T-cell (primary cell): Measurements from ENCODE around the gene CEP63. TPM values are rescaled to one million over a fixed set of nuclear protein-coding genes. Genes with fewer than 3 reads are reported as not detected.
A peak's percentile ranks its signal among the peaks of the same experiment; 100 is the strongest.

ENCODE experiments used
- ATAC-seq, 4 experiments: fragments of 200-7000 bp in 3 of 4; fragments of 150-1000 bp in 1 of 4; cut with Tn5 transposase; replicated peaks in 1 of 4; 1 replicate in 3 of 4; 2 replicates in 1 of 4; pipeline ENCODE4 v1.10.0; 2021; ENCODE audit warnings: moderate library complexity in 3 of 4, mild to moderate bottlenecking in 2 of 4, moderate number of reproducible peaks in 1 of 4
- CTCF ChIA-PET, 2 donors: fragments of 300-600 bp; sonication (Branson Sonifier 250); formaldehyde crosslinking; loops; one replicate each; lab custom pipeline; 2022; ENCODE audit warnings: antibody characterized with exemption in 2 of 2; lab: Charles Lee
- POLR2A ChIA-PET, 2 donors: fragments of 300-600 bp; sonication (Branson Sonifier 250); formaldehyde crosslinking; loops; one replicate each; lab custom pipeline; 2022; ENCODE audit warnings: antibody characterized with exemption in 2 of 2; lab: Charles Lee
- DNase-seq, 35 experiments: peaks; one replicate each; pipeline versions ENCODE4 v3.0.0 to v3.0.0-alpha.2; 2013 to 2023
- H3K27ac ChIP-seq: one replicate; pipeline ENCODE4 v1.5.1; 2013; ENCODE audit warnings: low read length
- H3K27me3 ChIP-seq, 2 experiments: replicated peaks in 1 of 2; 1 replicate in 1 of 2; 2 replicates in 1 of 2; pipeline versions ENCODE4 v1.6.1 to v1.7.0; 2013; ENCODE audit warnings: low read length in 1 of 2, mixed read lengths in 1 of 2; ENCODE audit not compliant: control insufficient read depth in 2 of 2, insufficient read depth in 2 of 2; ENCODE audit errors: extremely low read depth in 1 of 2
- H3K36me3 ChIP-seq, 2 donors: 1 replicate in 1 of 2; 2 replicates in 1 of 2; pipeline versions ENCODE4 v1.6.1 to v1.7.0; 2013; ENCODE audit warnings: low read length in 1 of 2; ENCODE audit not compliant: control insufficient read depth in 2 of 2, insufficient read depth in 1 of 2; ENCODE audit errors: extremely low read depth in 1 of 2
- H3K4me1 ChIP-seq, 2 experiments: 1 replicate in 1 of 2; 2 replicates in 1 of 2; pipeline versions ENCODE4 v1.6.1 to v1.7.0; 2013; ENCODE audit warnings: low read length in 2 of 2, mixed read lengths in 1 of 2; ENCODE audit not compliant: insufficient read depth in 2 of 2, control insufficient read depth in 1 of 2; ENCODE audit errors: extremely low read depth in 1 of 2
- H3K4me3 ChIP-seq, 2 donors: 1 replicate in 1 of 2; 2 replicates in 1 of 2; pipeline versions ENCODE4 v1.5.1 to v1.7.0; 2013; ENCODE audit warnings: mild to moderate bottlenecking in 2 of 2, low read length in 1 of 2, moderate library complexity in 1 of 2; ENCODE audit not compliant: control insufficient read depth in 1 of 2; ENCODE audit errors: extremely low read depth in 1 of 2
- H3K9me3 ChIP-seq: 2 replicates; pipeline ENCODE4 v1.7.0; 2013
- H3K27ac Mint-ChIP-seq, 2 donors: one replicate each; pipeline ENCODE4 v1.8.0; 2020 to 2021; ENCODE audit warnings: mild to moderate bottlenecking in 2 of 2, mixed read lengths in 2 of 2
- H3K27me3 Mint-ChIP-seq, 2 donors: one replicate each; pipeline ENCODE4 v1.8.0; 2021 to 2022; ENCODE audit warnings: mixed read lengths in 2 of 2
- H3K36me3 Mint-ChIP-seq: one replicate; pipeline ENCODE4 v1.8.0; 2021; ENCODE audit warnings: mixed read lengths
- H3K4me1 Mint-ChIP-seq, 3 donors: one replicate each; pipeline ENCODE4 v1.8.0; 2020 to 2022; ENCODE audit warnings: mixed read lengths in 3 of 3, mild to moderate bottlenecking in 1 of 3
- H3K4me3 Mint-ChIP-seq, 3 donors: one replicate each; pipeline ENCODE4 v1.8.0; 2020 to 2022; ENCODE audit warnings: mild to moderate bottlenecking in 3 of 3, mixed read lengths in 3 of 3, moderate library complexity in 3 of 3
- H3K9me3 Mint-ChIP-seq, 3 donors: one replicate each; pipeline ENCODE4 v1.8.0; 2020 to 2022; ENCODE audit warnings: mixed read lengths in 3 of 3
- WGBS: methylation state at CpG from one replicate; pipeline ENCODE4 v1.1.5; 2013; ENCODE audit warnings: missing lambda C conversion rate; ENCODE audit not compliant: insufficient coverage; 5-methylcytosine and 5-hydroxymethylcytosine counted together
- total RNA-seq, 35 experiments: library from RNA in 6 of 35; stranded (reverse) in 6 of 35; fragments of 120-200 nt in 1 of 35; gene quantifications; one replicate each; pipeline versions ENCODE4 v1.2.1 to v1.2.4 and lab custom pipeline; 2013 to 2026

Gene CEP63
- total RNA-seq (10 to 100 TPM; 21.7 to 26.1 (median 24.6) TPM), total RNA-seq (lab: John Stamatoyannopoulos, UW) (6.8 to 22.8 (median 11.9) reads per million in 29 experiments)
- total RNA-seq (2013), result 25.2 TPM

DNA sequence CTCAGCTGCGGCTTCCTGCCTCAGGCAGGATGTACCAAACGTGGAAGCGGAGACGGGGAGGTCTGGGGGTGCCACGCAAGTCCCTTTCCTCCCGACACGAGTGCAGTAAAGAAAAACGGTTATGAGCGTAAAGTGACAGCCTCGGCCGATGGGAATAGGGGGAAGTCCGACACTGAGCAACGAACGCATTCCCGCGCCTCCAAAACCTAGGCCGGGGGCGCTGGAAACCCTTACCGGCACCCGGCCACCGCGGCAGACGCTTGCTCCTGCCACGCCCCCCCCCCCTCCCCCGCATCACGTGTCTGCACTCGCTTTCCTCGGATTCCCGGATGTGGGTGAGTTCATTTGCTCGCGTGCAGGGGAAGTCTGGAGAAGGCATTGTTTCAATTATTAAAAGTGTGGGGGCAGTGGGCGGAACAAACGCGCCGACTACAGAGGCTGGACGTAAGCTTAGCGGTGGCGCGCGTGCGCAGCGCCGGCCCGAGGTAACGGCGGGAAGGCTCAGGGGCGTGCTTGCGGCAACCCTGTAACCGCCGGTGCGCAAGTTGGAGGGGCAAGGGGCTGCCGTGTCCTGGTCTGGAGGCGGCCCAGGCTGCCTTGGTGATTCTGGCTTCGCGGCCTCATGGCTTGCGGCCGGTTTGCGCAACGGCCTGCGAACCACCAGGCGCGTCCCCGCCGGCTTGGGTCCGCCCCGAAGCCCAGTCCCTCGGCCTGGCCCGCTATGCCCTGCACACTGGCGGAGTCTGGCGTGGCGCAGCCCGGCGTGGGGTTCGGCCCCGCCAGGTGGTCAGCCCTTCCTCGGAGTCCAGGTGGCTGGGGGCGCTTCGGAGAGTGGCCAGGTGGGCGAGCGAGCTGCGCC lies at the start of gene CEP63, which contains the start of gene ANAPC13:
CEP63 (plus strand) TSS at position 340 of the 859 bp plus-strand sequence. CDS start 9,264 bp downstream, outside the sequence.
ANAPC13 (minus strand) TSS at position 268 of the 859 bp plus-strand sequence. CDS start 3,081 bp downstream, outside the sequence.
- Histone ChIP-seq H3K4me3 (peak within 1 kb of the TSS; percentile 92 to 96), H3K9me3 (no peaks in the 10 kb centered on the region), H3K27me3 (no peaks in the 10 kb centered on the region), H3K4me1 (peaks cover 21 to 28% of the 10 kb centered on the region in 2 experiments), H3K27ac (peak within 1 kb of the TSS; percentile 86), H3K36me3 (peaks cover 0 to 18% of the 10 kb centered on the region in 2 donors)
- Mint-ChIP-seq H3K27me3 (no peaks in the 10 kb centered on the region), H3K9me3 (peaks cover 0 to 3% (median 0%) of the 10 kb centered on the region in 3 donors), H3K36me3 (peaks cover 16% of the 10 kb centered on the region), H3K4me1 (peaks cover 58 to 70% (median 59%) of the 10 kb centered on the region in 3 donors), H3K4me3 (peak within 1 kb of the TSS; percentile 93 to 98 (median 94)), H3K27ac (peak within 1 kb of the TSS; percentile 96 to 98)
- ChIA-PET POLR2A (interaction anchor here in 1 of 2 donors (1.5 kb wide), 1 partner anchor 913 kb away, joined by 6 read pairs; the partner anchor contains the start of gene CDV3), CTCF (interaction anchor here (0.6 to 4.6 kb wide), 5 partner anchors 9 to 263 kb away, joined by 3 to 21 read pairs (median 6); no protein-coding TSS in a partner anchor)
- ATAC-seq, result peak; percentile 81 to 89 (median 84)
- DNase-seq, result peak; percentile 85 to 98 (median 92)
- WGBS, result under 1% methylated on average over 71 of the region's 81 CpGs

DNA sequence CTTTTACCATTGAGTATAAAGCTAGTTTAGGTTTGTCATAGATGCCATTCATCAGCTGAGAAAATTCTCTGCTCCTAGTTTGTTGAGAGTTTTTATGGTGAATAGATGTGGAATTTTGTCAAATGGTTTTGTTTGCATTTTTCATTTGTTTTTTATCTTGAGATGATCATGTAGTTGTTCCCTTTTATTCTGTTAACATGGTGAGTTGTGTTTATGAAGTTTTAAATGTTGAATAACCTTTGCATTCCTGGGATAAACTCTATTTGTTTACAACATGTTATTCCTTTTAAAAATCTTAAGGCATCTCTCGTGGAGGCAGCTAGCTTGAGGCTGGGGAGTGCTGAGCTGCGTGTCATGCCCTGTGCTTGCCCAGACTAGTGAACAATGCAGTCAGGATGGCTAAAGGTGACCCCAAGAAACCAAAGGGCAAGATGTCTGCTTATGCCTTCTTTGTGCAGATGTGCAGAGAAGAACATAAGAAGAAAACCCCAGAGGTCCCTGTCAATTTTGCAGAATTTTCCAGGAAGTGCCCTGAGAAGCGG lies 48.6 kb upstream of the CEP63 start:
- ChIA-PET CTCF (no interaction called here), POLR2A (interaction anchor here in 1 of 2 donors (0.7 kb wide), 1 partner anchor 1956 kb away, joined by 3 read pairs; no protein-coding TSS in a partner anchor)
- Mint-ChIP-seq H3K27me3 (peaks cover 8 to 30% of the 10 kb centered on the region in 2 donors), H3K27ac (no peak overlapping the region), H3K36me3 (no peaks in the 10 kb centered on the region), H3K9me3 (no peaks in the 10 kb centered on the region), H3K4me3 (no peak overlapping the region), H3K4me1 (no peaks in the 10 kb centered on the region)
- WGBS, result 94% methylated on average over 2 of the region's 3 CpGs
- peaks cover 0 to 6% of the 10 kb centered on the region in 2 experiments for H3K27me3 ChIP-seq
- no peaks in the 10 kb centered on the region for H3K4me1 ChIP-seq
- H3K4me3 ChIP-seq, result no peak overlapping the region
- H3K36me3 ChIP-seq, result no peaks in the 10 kb centered on the region
- DNase-seq, result no peak
- H3K9me3 ChIP-seq, result no peaks in the 10 kb centered on the region
- H3K27ac ChIP-seq, result no peak overlapping the region
- ATAC-seq, result no peak

DNA sequence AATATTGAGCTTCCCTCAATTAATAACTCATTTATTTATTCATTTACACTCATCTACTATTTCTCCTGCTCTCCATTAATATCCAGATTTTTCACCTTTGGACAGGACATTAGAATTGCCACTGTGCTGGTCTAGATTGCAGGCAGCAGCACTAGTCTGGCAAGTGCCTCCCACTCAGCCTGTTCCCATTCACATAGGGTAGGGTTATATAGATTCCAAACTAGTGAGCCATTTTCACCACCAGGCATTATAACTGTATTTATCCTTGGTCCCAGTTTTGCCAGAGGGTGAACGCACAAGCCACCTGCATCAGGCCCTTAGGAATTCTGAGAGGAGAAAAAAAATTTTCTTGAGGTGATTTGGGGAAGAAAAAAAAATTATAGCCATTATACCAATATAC lies 44.5 kb upstream of the CEP63 start:
- no peaks in the 10 kb centered on the region for H3K4me1 Mint-ChIP-seq
- no peaks in the 10 kb centered on the region for H3K9me3 ChIP-seq
- peaks cover 9% of the 10 kb centered on the region for H3K36me3 Mint-ChIP-seq
- no peak overlapping the region for H3K4me3 ChIP-seq
- H3K36me3 ChIP-seq, result no peaks in the 10 kb centered on the region
- H3K4me1 ChIP-seq, result no peaks in the 10 kb centered on the region
- CTCF ChIA-PET, result no interaction called here
- POLR2A ChIA-PET, result no interaction called here
- H3K9me3 Mint-ChIP-seq, result peaks cover 6 to 16% (median 13%) of the 10 kb centered on the region in 3 donors
- peaks cover 0 to 5% of the 10 kb centered on the region in 2 experiments for H3K27me3 ChIP-seq
- H3K27ac Mint-ChIP-seq, result no peak overlapping the region
- no peak overlapping the region for H3K4me3 Mint-ChIP-seq
- peaks cover 4 to 33% of the 10 kb centered on the region in 2 donors for H3K27me3 Mint-ChIP-seq
- WGBS, result no CpG with 5 or more reads among the region's 1 CpG
- H3K27ac ChIP-seq, result no peak overlapping the region
- ATAC-seq (no peak), DNase-seq (no peak)

DNA sequence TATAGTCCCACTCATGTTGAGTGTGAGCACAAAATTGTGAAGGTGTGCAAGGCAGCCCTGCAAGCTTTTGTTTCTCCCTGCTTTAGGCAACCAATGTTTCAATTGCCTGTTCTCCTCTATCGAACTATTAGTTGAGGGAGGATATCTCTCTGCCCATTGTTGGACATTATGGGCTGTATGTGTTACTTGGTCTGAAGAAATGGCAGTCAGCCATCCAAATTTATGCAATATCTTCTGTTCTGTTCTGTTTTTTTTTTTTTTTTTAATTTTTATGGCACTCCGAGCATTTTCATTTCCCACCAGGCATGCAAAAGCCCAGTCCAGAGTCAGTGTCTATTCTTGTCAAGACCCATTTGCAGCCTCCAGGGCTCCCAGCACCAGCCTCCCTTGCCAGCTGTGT lies 44.0 kb upstream of the CEP63 start:
- 83% methylated on average over 1 of the region's 2 CpGs for WGBS
- Histone ChIP-seq H3K27ac (no peak overlapping the region), H3K27me3 (peaks cover 0 to 10% of the 10 kb centered on the region in 2 experiments), H3K4me1 (no peaks in the 10 kb centered on the region), H3K4me3 (no peak overlapping the region), H3K9me3 (no peaks in the 10 kb centered on the region), H3K36me3 (no peaks in the 10 kb centered on the region)
- Mint-ChIP-seq H3K9me3 (peaks cover 6 to 16% (median 13%) of the 10 kb centered on the region in 3 donors), H3K36me3 (peaks cover 9% of the 10 kb centered on the region), H3K4me3 (no peak overlapping the region), H3K4me1 (no peaks in the 10 kb centered on the region), H3K27me3 (peaks cover 4 to 33% of the 10 kb centered on the region in 2 donors), H3K27ac (no peak overlapping the region)
- ChIA-PET CTCF (interaction anchor here in 1 of 2 donors (0.6 kb wide), 1 partner anchor 198 kb away, joined by 3 read pairs; no protein-coding TSS in a partner anchor), POLR2A (no interaction called here)
- DNase-seq, result no peak
- no peak for ATAC-seq

DNA sequence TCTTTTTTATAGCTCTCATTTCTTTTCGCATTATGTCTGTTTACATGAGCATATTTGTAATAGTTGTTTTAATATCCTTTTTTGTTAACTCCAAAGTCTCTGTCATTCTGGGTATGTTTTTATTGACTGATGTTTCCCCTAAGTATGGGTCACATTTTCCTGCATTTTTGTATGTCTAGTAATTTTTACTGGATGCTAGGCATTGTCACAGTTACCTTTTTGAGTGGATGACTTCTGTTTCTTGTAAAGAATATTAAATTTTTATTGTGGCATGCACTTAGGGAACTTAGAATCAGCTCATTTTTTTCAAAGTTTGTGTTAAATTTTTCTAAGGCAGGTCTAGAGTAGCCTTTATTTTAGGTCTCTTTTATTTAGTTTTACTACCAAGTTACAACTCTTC lies 40.8 kb upstream of the CEP63 start:
- Mint-ChIP-seq H3K27me3 (peaks cover 16 to 32% of the 10 kb centered on the region in 2 donors), H3K4me3 (no peak overlapping the region), H3K36me3 (peaks cover 9% of the 10 kb centered on the region), H3K27ac (no peak overlapping the region), H3K4me1 (no peaks in the 10 kb centered on the region), H3K9me3 (peaks cover 6 to 16% (median 13%) of the 10 kb centered on the region in 3 donors)
- H3K36me3 ChIP-seq, result no peaks in the 10 kb centered on the region
- H3K4me3 ChIP-seq, result no peak overlapping the region
- H3K9me3 ChIP-seq, result no peaks in the 10 kb centered on the region
- WGBS, result no CpG with 5 or more reads among the region's 1 CpG
- H3K27ac ChIP-seq, result no peak overlapping the region
- no peaks in the 10 kb centered on the region for H3K4me1 ChIP-seq
- peaks cover 0 to 13% of the 10 kb centered on the region in 2 experiments for H3K27me3 ChIP-seq
- DNase-seq (no peak), ATAC-seq (no peak)
- ChIA-PET CTCF (no interaction called here), POLR2A (no interaction called here)

DNA sequence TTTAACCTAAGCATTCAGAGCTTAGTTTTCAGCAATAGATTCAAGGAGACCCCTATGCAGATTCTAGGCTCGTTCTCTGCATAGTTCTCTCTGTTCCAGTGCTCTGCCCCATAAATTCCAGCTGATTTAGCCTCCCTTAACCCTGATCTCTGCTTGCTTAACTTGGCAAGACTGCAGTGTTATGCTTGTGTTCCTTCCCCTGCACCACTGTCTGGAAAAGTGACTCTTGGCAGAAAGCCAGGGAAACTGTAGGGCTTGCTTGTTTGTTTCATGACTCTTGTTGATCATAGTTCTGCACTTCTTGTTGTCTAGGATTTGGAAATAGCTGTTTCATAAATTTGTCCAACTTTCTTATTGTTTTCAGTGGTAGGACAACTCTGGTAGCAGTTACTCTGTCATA lies 40.2 kb upstream of the CEP63 start:
- Mint-ChIP-seq H3K4me1 (no peaks in the 10 kb centered on the region), H3K9me3 (peaks cover 6 to 16% (median 13%) of the 10 kb centered on the region in 3 donors), H3K27ac (no peak overlapping the region), H3K4me3 (no peak overlapping the region), H3K36me3 (peaks cover 9% of the 10 kb centered on the region), H3K27me3 (peaks cover 14 to 28% of the 10 kb centered on the region in 2 donors)
- H3K4me3 ChIP-seq, result no peak overlapping the region
- H3K4me1 ChIP-seq, result no peaks in the 10 kb centered on the region
- H3K27ac ChIP-seq, result no peak overlapping the region
- WGBS, result 60% methylated on average over 1 of the region's 1 CpG
- no peak for DNase-seq
- no peak for ATAC-seq
- peaks cover 0 to 15% of the 10 kb centered on the region in 2 experiments for H3K27me3 ChIP-seq
- POLR2A ChIA-PET, result no interaction called here
- H3K36me3 ChIP-seq, result no peaks in the 10 kb centered on the region
- CTCF ChIA-PET, result interaction anchor here in 1 of 2 donors (0.8 kb wide), 1 partner anchor 9 kb away, joined by 3 read pairs; no protein-coding TSS in a partner anchor
- no peaks in the 10 kb centered on the region for H3K9me3 ChIP-seq
